ENCODE results near the gene CACNA1C.
"Not testable (repeated sequence)": the region's sequence is repeated elsewhere in the genome, so short reads cannot be mapped to it uniquely, and the experiment has no call there.

The CACNA1C gene

DNA sequence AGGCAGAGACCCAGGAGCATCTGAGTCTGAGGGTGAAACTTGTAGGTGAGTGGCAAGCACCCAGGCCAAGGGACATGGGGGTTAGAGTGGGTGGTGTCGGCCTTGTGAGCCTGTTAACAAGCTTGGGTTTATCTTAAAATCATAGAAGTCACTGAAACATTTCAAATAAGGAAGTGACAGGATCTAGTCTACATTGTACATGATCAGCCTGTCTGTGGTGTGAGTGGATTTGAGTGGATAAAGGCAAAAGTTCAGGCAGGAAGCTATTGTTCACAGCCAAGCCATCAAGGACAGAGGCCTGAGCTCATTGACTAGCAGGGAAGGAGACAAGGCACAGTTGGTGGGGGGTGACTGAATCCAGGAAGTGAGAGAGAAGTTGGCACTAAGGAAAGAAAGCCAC is 682.6 kb downstream of the CACNA1C start:
- DNase-seq: no peak

DNA sequence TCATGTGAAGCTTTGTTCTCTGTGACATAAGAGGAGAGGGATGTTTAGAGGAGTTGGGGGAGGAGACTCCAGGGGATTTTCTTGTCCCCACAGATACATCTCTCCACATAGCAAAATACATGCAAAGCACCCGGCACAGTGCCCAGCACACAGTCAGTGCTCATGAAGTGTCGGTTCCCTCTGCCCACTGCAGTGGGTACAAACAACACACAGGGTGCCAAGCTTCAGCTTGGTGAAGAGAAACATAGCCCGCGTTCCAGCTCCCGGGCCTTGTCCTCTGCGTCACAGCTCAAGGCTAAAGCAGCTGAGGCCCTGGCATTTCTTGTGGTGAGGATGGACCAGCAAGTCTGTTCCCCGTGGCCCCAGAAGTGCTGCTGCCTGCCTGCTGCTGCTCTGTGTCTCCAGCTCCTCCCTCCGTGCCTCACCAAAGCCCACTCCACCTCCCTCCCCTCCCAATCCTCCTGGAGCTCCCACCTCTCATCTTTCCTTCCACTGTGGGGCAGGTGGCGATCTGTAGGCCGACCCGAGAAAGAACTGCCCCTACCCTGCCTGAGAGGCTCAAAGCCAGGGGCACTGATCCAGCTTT is 685.0 kb downstream of the CACNA1C start:
- no peak for DNase-seq

DNA sequence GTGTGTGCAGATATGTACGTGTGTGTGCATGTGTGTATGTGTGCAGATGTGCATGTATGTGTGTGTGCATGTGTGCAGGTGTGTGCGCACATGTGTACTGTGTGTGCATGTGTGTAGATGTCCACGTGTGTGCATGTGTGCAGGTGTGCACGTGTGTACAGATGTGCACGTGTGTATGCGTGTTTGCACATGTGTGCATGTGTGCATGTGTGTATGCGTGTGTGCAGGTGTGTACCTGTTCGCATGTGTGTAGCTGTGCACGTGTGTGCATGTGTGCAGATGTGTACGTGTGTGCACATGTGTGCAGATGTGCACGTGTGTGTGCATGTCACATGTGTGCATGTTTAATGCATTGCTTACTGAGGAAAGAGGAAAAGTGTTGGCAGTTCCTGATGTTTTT is 686.3 kb downstream of the CACNA1C start:
- no peak for DNase-seq

DNA sequence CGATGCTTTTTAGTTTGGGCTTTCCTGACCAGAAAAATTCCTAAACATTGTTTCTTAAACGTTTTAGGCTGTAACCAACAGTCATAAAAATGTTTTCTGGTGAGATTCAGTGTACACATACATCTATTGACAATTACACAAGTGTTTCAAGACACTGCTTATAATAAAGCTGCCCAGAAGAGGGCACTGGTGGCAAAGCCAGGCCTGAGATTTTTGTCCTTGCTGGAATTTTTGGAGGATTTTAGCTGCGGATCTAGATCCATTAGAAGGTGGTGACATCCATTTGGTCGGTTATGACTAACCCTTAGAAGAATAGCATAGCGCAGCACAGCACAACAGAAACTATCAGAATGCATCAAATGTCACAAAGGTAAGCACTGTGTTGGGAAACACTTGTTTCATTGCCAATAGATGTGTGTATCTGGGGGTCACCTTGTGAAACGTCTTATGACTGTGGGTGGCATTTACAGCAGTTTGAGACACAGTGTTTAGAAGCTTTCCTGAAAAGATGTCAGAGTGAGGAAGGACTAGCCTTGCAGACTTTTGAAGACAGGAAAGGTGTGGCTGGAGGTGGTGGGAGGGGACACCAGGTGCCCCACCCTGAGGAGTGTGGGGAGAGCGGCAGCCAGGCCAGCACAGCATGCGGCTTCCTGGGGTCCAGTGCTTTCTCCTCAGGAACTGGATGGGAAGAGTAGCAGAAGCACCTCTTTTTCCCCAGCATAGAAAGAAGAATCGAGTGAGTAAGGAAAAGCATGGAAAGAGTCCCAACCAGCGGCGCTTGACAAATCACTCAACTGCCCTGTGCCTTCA is 687.2 kb downstream of the CACNA1C start:
- no peak for DNase-seq

DNA sequence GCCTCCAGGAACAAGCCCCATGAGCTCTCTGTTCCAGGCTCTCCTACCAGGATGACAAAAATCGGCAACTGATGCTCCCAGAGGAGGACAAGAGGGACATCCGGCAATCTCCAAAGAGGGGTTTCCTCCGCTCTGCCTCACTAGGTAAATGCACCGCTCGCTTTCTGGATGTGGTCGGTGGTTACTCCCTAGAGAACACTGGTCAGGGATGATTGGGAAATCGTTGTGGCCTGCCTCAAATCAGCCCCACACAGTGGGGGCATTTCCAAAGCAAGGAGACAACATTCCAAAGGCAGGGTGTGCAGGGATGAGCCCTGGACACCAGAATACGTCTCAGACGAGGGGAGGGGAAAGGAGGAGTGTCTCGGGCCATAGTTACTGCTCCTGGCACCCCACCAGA is 689.2 kb downstream of the CACNA1C start:
- not testable (repeated sequence) for DNase-seq

DNA sequence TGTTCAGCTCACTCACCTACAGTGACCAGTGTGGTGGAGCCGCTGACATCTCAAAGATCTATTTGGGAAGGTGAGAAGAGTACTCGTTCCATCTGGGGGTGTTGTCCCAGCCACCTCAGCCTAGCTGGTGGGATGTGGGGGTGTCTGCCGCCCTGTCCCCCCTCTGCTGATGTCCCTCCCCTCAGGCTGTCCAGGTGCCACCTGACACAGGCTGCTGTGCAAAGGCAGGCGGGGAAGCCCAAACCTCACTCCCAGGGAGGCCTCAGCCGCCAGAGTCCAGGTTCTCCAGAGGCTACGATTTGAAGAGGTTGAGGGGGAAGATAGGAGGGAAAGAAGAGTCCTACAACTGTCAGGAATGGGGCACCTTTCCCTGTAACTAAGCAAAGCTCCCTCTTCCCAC is 690.7 kb downstream of the CACNA1C start:
- DNase-seq: no peak

DNA sequence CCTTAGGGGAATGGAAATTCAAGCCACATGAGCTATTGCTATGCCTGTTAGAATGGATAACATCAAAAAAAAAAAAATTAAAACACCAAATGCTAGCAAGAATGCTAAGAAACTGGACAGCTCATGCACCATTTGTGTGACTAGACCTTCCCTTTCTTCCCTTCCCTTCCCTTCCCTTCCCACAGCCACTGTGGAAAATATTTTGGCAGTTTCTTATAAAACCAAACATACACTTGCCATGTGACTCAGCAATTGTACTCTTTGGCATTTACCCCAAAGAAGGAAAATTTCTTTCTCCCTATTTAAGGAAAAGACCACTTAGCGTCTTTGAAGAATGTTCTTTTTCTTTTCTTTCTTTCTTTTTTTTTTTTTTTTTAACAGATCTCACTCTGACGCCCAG is 692.9 kb downstream of the CACNA1C start:
- DNase-seq: no peak
